Osteocyte (in vitro differentiated cells): ENCODE measurements around the gene DENND2A. TPM values are rescaled to one million over a fixed set of nuclear protein-coding genes. Genes with fewer than 3 reads are reported as not detected.

ENCODE experiments used
- DNase-seq: peaks from one replicate; pipeline ENCODE4 v3.0.0; 2021; ENCODE audit warnings: mixed read lengths; ENCODE audit not compliant: unreplicated experiment; ENCODE audit errors: extremely low spot score
- H3K27ac Mint-ChIP-seq: one replicate; pipeline ENCODE4 v1.8.0; 2021; ENCODE audit warnings: mild to moderate bottlenecking, mixed read lengths; ENCODE audit not compliant: unreplicated experiment
- H3K27me3 Mint-ChIP-seq: one replicate; pipeline ENCODE4 v1.8.0; 2021; ENCODE audit warnings: mixed read lengths; ENCODE audit not compliant: unreplicated experiment
- H3K36me3 Mint-ChIP-seq: one replicate; pipeline ENCODE4 v1.8.0; 2021; ENCODE audit warnings: mixed read lengths; ENCODE audit not compliant: unreplicated experiment
- H3K4me1 Mint-ChIP-seq: one replicate; pipeline ENCODE4 v1.8.0; 2021; ENCODE audit warnings: mixed read lengths; ENCODE audit not compliant: unreplicated experiment
- H3K4me3 Mint-ChIP-seq: one replicate; pipeline ENCODE4 v1.8.0; 2021; ENCODE audit warnings: mild to moderate bottlenecking, moderate library complexity, mixed read lengths; ENCODE audit not compliant: unreplicated experiment
- H3K9me3 Mint-ChIP-seq: one replicate; pipeline ENCODE4 v1.8.0; 2021; ENCODE audit warnings: mixed read lengths; ENCODE audit not compliant: unreplicated experiment
- CTCF ChIP-seq: fragments of 200-600 bp; sonication (generic); IDR thresholded peaks from 2 replicates; pipeline ENCODE4 v1.5.0; 2021; ENCODE audit warnings: antibody characterized with exemption, mild to moderate bottlenecking, moderate library complexity
- total RNA-seq: library from RNA; stranded (reverse); gene quantifications from 2 replicates; pipeline ENCODE4 v1.2.1, GENCODE V29; 2021

Gene DENND2A
- total RNA-seq, 1 donor from 2014 or later, result 53.3 TPM

GRCh38 chr7:140685407-140686087, 44.9 kb upstream of the DENND2A start:
- H3K4me1 Mint-ChIP-seq, result peaks cover 5% of the 10 kb centered on the region
- no peaks in the 10 kb centered on the region for H3K9me3 Mint-ChIP-seq
- peak; percentile 57 for DNase-seq
- no peaks in the 10 kb centered on the region for H3K27me3 Mint-ChIP-seq
- no peak for TF ChIP-seq CTCF
- H3K4me3 Mint-ChIP-seq, result no peak overlapping the region
- H3K27ac Mint-ChIP-seq, result no peak overlapping the region
- H3K36me3 Mint-ChIP-seq, result peaks cover 25% of the 10 kb centered on the region

- no peak for TF ChIP-seq CTCF
- Mint-ChIP-seq H3K4me3 (no peak overlapping the region), H3K36me3 (peaks cover 26% of the 10 kb centered on the region), H3K4me1 (peaks cover 5% of the 10 kb centered on the region), H3K27ac (no peak overlapping the region), H3K27me3 (no peaks in the 10 kb centered on the region), H3K9me3 (no peaks in the 10 kb centered on the region)
- DNase-seq, result peak; percentile 81
Observed at GRCh38 chr7:140684066-140684950, 43.7 kb upstream of the DENND2A start.

GRCh38 chr7:140683657-140684056, 43.0 kb upstream of the DENND2A start:
- TF ChIP-seq CTCF, result no peak
- H3K36me3 Mint-ChIP-seq, result peaks cover 29% of the 10 kb centered on the region

GRCh38 chr7:140681766-140682165, 41.2 kb upstream of the DENND2A start:
- no peak for DNase-seq
- no peak overlapping the region for H3K27ac Mint-ChIP-seq
- no peaks in the 10 kb centered on the region for H3K27me3 Mint-ChIP-seq
- peaks cover 5% of the 10 kb centered on the region for H3K4me1 Mint-ChIP-seq
- H3K9me3 Mint-ChIP-seq, result no peaks in the 10 kb centered on the region
- TF ChIP-seq CTCF, result no peak
- no peak overlapping the region for H3K4me3 Mint-ChIP-seq
- peaks cover 37% of the 10 kb centered on the region for H3K36me3 Mint-ChIP-seq

More at GRCh38 chr7:140683657-140684056, 43.0 kb upstream of the DENND2A start:
- DNase-seq, result peak; percentile 46
- Mint-ChIP-seq H3K4me3 (no peak overlapping the region), H3K27ac (no peak overlapping the region), H3K9me3 (no peaks in the 10 kb centered on the region), H3K27me3 (no peaks in the 10 kb centered on the region), H3K4me1 (peaks cover 5% of the 10 kb centered on the region)

GRCh38 chr7:140680886-140681285, 40.3 kb upstream of the DENND2A start:
- peaks cover 5% of the 10 kb centered on the region for H3K4me1 Mint-ChIP-seq
- no peak overlapping the region for H3K27ac Mint-ChIP-seq
- DNase-seq, result no peak
- peaks cover 37% of the 10 kb centered on the region for H3K36me3 Mint-ChIP-seq
- H3K4me3 Mint-ChIP-seq, result no peak overlapping the region
- no peaks in the 10 kb centered on the region for H3K27me3 Mint-ChIP-seq
- H3K9me3 Mint-ChIP-seq, result no peaks in the 10 kb centered on the region
- no peak for TF ChIP-seq CTCF
